ENCODE results near the gene XYLT1.

Gene XYLT1

DNA sequence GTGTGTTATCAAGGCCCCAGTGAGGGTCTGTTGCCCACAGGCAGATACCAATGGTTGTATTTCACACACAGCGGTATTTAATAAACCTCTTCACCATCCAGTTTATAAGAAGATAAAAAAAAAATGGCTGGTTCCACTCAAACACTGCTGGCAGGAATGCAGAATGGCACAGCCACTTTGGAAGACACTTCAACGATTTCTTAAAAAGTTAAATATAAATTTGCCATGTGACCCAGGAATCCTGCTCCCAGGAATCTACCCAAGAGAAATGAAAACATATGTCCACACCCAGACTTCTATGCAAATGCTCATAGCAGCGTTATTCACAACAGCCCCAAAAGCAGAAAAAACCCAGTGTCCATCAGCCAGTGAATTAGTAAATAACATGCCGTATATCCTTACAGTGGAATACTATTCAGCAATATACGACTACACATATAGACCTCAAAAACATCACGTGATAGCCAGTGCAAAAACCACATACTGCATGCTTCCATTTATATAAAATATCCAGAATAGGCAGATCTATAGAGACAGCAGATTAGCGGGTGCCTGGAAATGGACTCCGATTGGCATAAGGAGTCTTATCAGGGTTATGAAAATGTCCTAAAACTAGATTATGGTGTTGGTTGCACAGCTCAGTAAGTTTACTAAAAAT, 38.7 kb downstream of the XYLT1 start:
- Histone ChIP-seq H4K20me1 (ENCODE audit: control insufficient read depth, insufficient read depth, low read depth, low read length) (no peaks in the 10 kb centered on the region), H3K4me2 (ENCODE audit: low read length) (peak overlapping the region; percentile 52), H3K4me1 (ENCODE audit: control insufficient read depth, low read length) (peaks cover 54% of the 10 kb centered on the region), H3K27ac (ENCODE audit: low read depth, low read length) (no peak overlapping the region), H3K9me3 (ENCODE audit: control insufficient read depth, insufficient read depth, low read length) (no peaks in the 10 kb centered on the region), H3K4me3 (ENCODE audit: low read length) (peak overlapping the region; percentile 42), H3K9me2 (replicated peaks; ENCODE audit: control insufficient read depth, low read length) (no peaks in the 10 kb centered on the region), H3K36me3 (ENCODE audit: control insufficient read depth, low read length) (peaks cover 3% of the 10 kb centered on the region; the same call in 1 of the 2 replicates), H3K27me3 (ENCODE audit: control insufficient read depth, low read length) (no peaks in the 10 kb centered on the region), H3F3A (ENCODE audit: control insufficient read depth, insufficient read depth) (peaks cover 20% of the 10 kb centered on the region), H3K79me2 (ENCODE audit: control insufficient read depth, low read length) (peaks cover 64% of the 10 kb centered on the region)
- TF ChIP-seq EZH2phosphoT487 (IDR thresholded peaks at IDR 0.05; ENCODE audit: borderline replicate concordance, low read length), result no peak
- TF ChIP-seq, protein P1, sequence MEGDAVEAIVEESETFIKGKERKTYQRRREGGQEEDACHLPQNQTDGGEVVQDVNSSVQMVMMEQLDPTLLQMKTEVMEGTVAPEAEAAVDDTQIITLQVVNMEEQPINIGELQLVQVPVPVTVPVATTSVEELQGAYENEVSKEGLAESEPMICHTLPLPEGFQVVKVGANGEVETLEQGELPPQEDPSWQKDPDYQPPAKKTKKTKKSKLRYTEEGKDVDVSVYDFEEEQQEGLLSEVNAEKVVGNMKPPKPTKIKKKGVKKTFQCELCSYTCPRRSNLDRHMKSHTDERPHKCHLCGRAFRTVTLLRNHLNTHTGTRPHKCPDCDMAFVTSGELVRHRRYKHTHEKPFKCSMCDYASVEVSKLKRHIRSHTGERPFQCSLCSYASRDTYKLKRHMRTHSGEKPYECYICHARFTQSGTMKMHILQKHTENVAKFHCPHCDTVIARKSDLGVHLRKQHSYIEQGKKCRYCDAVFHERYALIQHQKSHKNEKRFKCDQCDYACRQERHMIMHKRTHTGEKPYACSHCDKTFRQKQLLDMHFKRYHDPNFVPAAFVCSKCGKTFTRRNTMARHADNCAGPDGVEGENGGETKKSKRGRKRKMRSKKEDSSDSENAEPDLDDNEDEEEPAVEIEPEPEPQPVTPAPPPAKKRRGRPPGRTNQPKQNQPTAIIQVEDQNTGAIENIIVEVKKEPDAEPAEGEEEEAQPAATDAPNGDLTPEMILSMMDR (IDR thresholded peaks at IDR 0.05; ENCODE audit: low read depth, low read length, poor library complexity, severe bottlenecking), result no peak

DNA sequence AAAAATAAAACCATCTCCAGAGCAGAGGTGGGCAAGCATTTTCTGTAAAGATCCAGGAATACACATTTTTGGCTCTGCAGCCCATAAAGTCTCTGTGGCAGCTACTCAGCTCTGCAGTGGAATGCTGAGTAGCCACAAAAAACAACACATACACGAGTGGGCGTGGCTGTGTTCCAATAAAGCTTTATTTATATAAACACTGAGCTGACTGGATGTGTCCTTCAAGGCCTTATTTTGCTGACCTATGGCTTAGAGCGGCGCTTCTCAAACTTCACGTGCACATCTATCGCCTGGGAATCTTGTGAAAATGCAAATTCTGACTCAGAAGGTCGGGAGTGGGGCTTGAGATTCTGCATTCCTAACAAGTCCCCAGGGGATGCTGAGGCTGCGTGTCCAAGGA, 39.7 kb downstream of the XYLT1 start:
- Histone ChIP-seq H3K36me3 (ENCODE audit: control insufficient read depth, low read length) (no peaks in the 10 kb centered on the region; the same call in 1 of the 2 replicates), H3K4me3 (ENCODE audit: low read length) (no peak overlapping the region), H3K9me2 (replicated peaks; ENCODE audit: control insufficient read depth, low read length) (no peaks in the 10 kb centered on the region), H3K27me3 (ENCODE audit: control insufficient read depth, low read length) (no peaks in the 10 kb centered on the region), H3F3A (ENCODE audit: control insufficient read depth, insufficient read depth) (peaks cover 20% of the 10 kb centered on the region), H3K4me2 (ENCODE audit: low read length) (no peak overlapping the region), H3K79me2 (ENCODE audit: control insufficient read depth, low read length) (peaks cover 59% of the 10 kb centered on the region), H3K4me1 (ENCODE audit: control insufficient read depth, low read length) (peaks cover 44% of the 10 kb centered on the region), H3K27ac (ENCODE audit: low read depth, low read length) (no peak overlapping the region), H4K20me1 (ENCODE audit: control insufficient read depth, insufficient read depth, low read depth, low read length) (no peaks in the 10 kb centered on the region), H3K9me3 (ENCODE audit: control insufficient read depth, insufficient read depth, low read length) (no peaks in the 10 kb centered on the region)
- no peak for TF ChIP-seq EZH2phosphoT487 (IDR thresholded peaks at IDR 0.05; ENCODE audit: borderline replicate concordance, low read length)
- TF ChIP-seq, protein P1 (IDR thresholded peaks at IDR 0.05; ENCODE audit: low read depth, low read length, poor library complexity, severe bottlenecking), result no peak

DNA sequence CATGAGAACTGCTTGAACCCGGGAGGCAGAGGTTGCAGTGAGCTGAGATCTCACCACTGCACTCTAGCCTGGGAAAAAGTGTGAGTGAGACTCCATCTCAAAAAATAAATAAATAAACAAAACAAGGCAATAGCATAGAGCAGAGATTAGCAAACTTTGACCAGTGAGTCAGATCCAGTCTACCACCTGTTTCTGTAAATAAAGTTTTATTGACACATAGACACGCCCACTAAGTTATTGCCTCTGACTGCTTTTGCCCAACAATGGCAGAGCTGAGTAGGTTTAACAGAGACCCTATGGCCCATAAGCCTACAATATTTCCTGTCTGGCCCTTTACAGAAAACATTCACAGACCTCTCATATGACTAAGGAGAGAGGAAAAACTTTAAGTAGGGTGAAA, 44.3 kb downstream of the XYLT1 start:
- Histone ChIP-seq H3K27me3 (ENCODE audit: control insufficient read depth, low read length) (no peaks in the 10 kb centered on the region), H3K79me2 (ENCODE audit: control insufficient read depth, low read length) (peaks cover 47% of the 10 kb centered on the region), H3K27ac (ENCODE audit: low read depth, low read length) (no peak overlapping the region), H4K20me1 (ENCODE audit: control insufficient read depth, insufficient read depth, low read depth, low read length) (0 out of 2 replicates have a peak, but pooled peaks cover 3% of the 10 kb centered on the region), H3K9me3 (ENCODE audit: control insufficient read depth, insufficient read depth, low read length) (no peaks in the 10 kb centered on the region), H3K4me2 (ENCODE audit: low read length) (no peak overlapping the region), H3K9me2 (replicated peaks; ENCODE audit: control insufficient read depth, low read length) (no peaks in the 10 kb centered on the region), H3K4me1 (ENCODE audit: control insufficient read depth, low read length) (no peaks in the 10 kb centered on the region), H3K36me3 (ENCODE audit: control insufficient read depth, low read length) (no peaks in the 10 kb centered on the region; the same call in 1 of the 2 replicates), H3F3A (ENCODE audit: control insufficient read depth, insufficient read depth) (no peaks in the 10 kb centered on the region), H3K4me3 (ENCODE audit: low read length) (no peak overlapping the region)
- TF ChIP-seq, protein P1 (IDR thresholded peaks at IDR 0.05; ENCODE audit: low read depth, low read length, poor library complexity, severe bottlenecking), result no peak
- no peak for TF ChIP-seq EZH2phosphoT487 (IDR thresholded peaks at IDR 0.05; ENCODE audit: borderline replicate concordance, low read length)

All from DOHH2 (cell line).